AG04450 (cell line): ENCODE measurements around the gene BARX1. TPM values are rescaled to one million over a fixed set of nuclear protein-coding genes. Genes with fewer than 3 reads are reported as not detected.

Experiments used
- CTCF ChIA-PET: fragments of 300-600, 350-600 bp; formaldehyde crosslinking; extraction: SDS; loops from one replicate; lab custom pipeline; 2022; ENCODE audit warnings: antibody characterized with exemption, inconsistent platforms; lab: Charles Lee
- POLR2A ChIA-PET: fragments of 350-600 bp; formaldehyde crosslinking; extraction: SDS; loops from one replicate; lab custom pipeline; 2021; ENCODE audit warnings: antibody characterized with exemption, inconsistent platforms; lab: Yijun Ruan, JAX
- DNase-seq: peaks from one replicate; pipeline ENCODE4 v3.0.0-alpha.2; 2011; ENCODE audit warnings: low read depth, low spot score
- H3K27ac ChIP-seq: one replicate; pipeline ENCODE4 v1.5.1; 2012; ENCODE audit warnings: low read depth, low read length, control low read depth
- H3K27me3 ChIP-seq: one replicate; pipeline ENCODE4 v1.6.0; 2012; ENCODE audit warnings: low read length; ENCODE audit not compliant: control insufficient read depth, insufficient read depth
- H3K4me3 ChIP-seq: 2 replicates; pipeline ENCODE4 v1.5.1; 2011; ENCODE audit warnings: mild to moderate bottlenecking, low read depth, low read length, control low read depth
- H3K9me3 ChIP-seq: 2 replicates; pipeline ENCODE4 v1.5.1; 2012; ENCODE audit warnings: low read length; ENCODE audit not compliant: control insufficient read depth, insufficient read depth
- polyA plus RNA-seq: library from polyadenylated mRNA; depleted of rRNA; stranded (reverse); fragments of >200 nt; gene quantifications from 2 replicates; pipeline ENCODE4 v1.2.3, GENCODE V29; 2011
- TF ChIP-seq, protein P1 (sequence below): IDR thresholded peaks from 2 replicates; pipeline ENCODE4 v1.5.1; 2011; ENCODE audit warnings: low read depth, low read length, control low read depth, inconsistent platforms

The BARX1 gene
- polyA plus RNA-seq, 1 experiment, result not detected

DNA sequence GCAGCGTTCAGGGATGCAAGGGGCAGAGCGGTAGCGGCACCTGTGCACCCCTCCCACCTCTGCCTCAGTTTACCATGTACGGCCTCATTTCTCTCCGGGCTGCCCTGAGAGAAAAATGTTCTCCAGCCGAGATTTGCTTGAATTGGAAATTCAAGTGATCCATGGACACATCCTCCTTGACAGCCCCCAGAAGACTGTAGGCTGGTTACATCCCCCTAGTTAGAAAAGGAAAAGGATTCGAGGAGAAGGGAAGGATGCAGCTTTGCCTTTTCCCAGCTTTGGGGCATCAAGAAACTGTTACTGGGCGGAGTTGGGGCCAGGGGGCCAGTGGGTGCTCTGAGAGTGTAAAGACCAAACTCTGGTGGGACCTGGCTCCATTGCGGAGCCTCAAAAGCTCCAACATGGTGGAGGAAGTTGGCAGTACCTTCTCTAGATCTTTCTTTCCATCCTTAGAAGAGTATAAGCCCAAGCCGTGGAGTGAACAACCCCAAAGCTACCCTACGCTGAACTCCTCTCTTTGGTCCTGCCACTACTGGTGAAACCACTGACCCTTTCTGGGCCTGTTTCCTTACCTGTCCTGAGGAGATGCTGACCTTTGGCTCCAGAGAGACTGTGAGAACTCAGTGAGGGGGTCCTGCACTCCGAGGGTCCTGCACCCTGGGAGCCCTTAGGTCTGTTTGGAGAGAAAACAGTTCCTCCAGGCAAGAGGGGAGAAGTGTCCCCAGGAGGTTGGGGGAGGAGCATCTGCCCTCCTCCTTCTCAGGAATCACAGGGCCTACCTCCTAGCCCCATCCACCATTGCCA lies 1.0 kb upstream of the BARX1 start:
- no peak overlapping the region for H3K4me3 ChIP-seq
- peaks cover 93% of the 10 kb centered on the region for H3K27me3 ChIP-seq
- POLR2A ChIA-PET, result no interaction called here
- DNase-seq, result no peak
- CTCF ChIA-PET, result no interaction called here
- H3K27ac ChIP-seq, result no peak overlapping the region
- H3K9me3 ChIP-seq, result peaks cover 14% of the 10 kb centered on the region; the same call in 1 of the 2 replicates
- TF ChIP-seq, protein P1, sequence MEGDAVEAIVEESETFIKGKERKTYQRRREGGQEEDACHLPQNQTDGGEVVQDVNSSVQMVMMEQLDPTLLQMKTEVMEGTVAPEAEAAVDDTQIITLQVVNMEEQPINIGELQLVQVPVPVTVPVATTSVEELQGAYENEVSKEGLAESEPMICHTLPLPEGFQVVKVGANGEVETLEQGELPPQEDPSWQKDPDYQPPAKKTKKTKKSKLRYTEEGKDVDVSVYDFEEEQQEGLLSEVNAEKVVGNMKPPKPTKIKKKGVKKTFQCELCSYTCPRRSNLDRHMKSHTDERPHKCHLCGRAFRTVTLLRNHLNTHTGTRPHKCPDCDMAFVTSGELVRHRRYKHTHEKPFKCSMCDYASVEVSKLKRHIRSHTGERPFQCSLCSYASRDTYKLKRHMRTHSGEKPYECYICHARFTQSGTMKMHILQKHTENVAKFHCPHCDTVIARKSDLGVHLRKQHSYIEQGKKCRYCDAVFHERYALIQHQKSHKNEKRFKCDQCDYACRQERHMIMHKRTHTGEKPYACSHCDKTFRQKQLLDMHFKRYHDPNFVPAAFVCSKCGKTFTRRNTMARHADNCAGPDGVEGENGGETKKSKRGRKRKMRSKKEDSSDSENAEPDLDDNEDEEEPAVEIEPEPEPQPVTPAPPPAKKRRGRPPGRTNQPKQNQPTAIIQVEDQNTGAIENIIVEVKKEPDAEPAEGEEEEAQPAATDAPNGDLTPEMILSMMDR, result no peak

DNA sequence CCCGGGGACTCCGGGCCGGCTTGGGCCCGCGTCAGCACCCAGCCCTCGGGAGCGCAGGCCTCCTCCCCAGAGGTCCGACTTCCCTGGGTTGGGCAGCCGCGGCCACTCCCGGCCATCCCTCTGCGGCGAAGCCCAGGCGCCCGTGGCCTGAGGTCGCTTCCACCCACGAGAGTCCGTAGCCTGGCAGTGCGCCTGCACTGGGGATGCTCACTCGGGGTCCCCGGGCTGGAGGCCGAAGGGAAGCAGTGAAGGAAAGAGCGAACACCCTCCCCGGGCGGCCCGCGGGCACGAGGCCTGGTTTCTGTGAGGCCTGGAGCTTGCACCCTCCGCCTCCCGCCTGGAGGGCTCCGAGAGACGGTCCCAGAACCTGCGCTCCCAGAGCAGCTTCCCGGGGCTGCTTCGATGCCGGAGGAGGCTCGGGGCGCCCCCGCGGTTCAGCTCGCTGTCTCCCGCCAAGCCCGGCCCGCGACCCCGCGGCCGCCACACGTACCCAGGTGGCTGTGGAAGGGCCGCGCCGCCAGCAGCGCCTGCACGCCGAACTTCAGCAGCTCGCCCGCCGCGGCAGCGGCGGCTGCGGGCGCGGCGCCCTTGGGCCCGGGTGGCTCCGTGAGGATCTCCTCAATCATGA lies 607 bp downstream of the BARX1 start:
- Histone ChIP-seq H3K9me3 (peaks cover 22% of the 10 kb centered on the region), H3K27me3 (peaks cover 92% of the 10 kb centered on the region), H3K27ac (no peak overlapping the region), H3K4me3 (no peak overlapping the region)
- TF ChIP-seq, protein P1, result no peak
- POLR2A ChIA-PET, result no interaction called here
- CTCF ChIA-PET, result no interaction called here
- DNase-seq, result no peak

DNA sequence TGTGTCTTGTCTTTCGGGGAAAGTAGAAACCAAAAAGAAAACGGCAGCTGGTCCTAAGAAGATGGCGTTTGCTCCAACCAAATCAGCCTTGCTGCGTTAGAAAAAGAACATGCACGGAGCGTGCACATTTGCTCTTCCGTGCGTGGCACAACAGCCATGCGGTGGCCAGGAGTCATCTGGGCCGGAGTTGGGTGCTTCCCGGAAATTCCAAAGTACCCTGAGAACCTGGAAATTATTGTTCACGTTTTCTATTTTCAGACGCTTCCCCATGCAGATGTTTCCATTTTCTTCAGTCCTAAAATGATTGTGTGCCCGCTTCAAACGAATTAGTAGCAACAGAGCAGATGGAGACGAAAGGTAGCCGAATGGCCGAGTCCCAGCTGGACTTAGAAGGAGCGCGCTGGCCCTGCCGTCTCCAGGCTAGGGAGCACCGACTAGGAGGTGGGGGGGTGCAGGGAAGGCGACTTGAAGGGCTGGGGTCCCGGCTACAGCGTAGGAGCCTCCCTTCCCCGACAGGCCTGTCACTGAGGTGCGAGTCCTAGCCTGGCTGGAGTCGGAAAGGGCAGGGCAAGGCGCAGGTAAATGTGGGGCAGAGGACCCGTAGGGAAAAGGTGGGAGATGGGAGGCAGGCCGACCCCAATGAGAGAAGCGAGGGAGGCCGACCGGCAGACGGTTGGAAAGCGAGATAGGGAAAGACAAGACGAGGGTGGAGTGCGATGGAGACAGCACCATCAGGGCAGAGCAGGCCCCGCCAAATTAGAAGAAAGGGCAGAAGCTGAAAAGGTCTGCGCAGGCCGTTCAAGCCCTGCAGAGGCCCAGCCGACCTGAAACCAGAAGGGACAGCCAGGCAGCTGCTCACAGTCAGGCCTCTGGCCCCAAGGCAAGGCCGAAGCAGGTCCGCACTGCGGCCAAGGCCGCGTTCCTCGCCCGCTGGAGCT lies 1.4 kb downstream of the BARX1 start:
- no peak for DNase-seq
- CTCF ChIA-PET, result no interaction called here

DNA sequence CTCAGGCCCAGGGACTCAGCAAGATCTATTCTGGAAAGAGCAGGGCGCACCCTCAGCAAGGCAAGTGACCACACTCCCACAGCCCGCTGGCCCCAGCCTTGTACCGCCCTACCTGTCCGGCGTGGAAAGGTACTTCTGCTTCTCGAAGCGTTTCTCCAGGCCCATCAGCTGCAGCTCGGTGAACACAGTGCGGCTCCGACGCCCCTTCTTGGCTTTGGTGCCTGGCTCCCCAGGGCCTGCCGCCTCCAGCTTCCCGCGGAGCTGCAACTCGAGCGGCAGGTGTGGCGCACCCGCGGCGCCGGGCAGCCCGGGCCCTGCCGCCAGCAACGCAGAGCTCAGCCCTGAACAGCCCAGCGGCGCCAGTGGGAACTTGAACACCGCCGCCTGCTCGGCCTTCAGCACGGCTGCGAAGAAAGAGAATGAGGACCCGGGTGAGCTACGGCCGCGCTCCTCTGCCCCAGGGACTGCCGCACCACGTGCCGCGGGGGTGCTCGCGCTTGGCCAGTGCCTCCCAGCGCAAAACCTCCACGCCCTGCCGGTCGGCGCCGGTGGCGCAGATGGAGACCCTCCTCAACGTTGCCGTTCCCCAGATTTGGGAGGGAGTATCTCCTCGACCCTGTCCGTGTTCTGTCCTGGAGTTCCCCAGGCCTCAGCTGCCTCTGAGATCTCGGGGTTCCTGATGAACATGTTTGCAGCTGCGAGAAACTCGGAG lies 2.2 kb downstream of the BARX1 start:
- ChIA-PET CTCF (no interaction called here), POLR2A (no interaction called here)
- Histone ChIP-seq H3K27me3 (peaks cover 92% of the 10 kb centered on the region), H3K4me3 (no peak overlapping the region), H3K9me3 (peaks cover 25% of the 10 kb centered on the region), H3K27ac (no peak overlapping the region)
- TF ChIP-seq, protein P1, result no peak
- no peak for DNase-seq

More for the DNA sequence above, 1.4 kb downstream of the BARX1 start:
- POLR2A ChIA-PET, result no interaction called here
- H3K9me3 ChIP-seq, result peaks cover 25% of the 10 kb centered on the region
- no peak overlapping the region for H3K4me3 ChIP-seq
- H3K27me3 ChIP-seq, result peaks cover 92% of the 10 kb centered on the region
- TF ChIP-seq, protein P1, result no peak
- H3K27ac ChIP-seq, result no peak overlapping the region
